Gastrocnemius medialis (tissue), 4 donors: ENCODE results near the gene ERC1.

Experiments
- POLR2A ChIP-seq, 2 donors: fragments of 450-650 bp; IDR thresholded peaks; one replicate each; pipeline ENCODE4 v1.6.1; 2017; ENCODE audit warnings: antibody characterized with exemption in 2 of 2, mild to moderate bottlenecking in 2 of 2, moderate library complexity in 2 of 2
- TF ChIP-seq, protein P1 (sequence below), 5 experiments: fragments of 450-650 bp in 3 of 5; fragments of 200-600 bp in 2 of 5; sonication (generic) in 2 of 5; IDR thresholded peaks in 4 of 5; conservative IDR thresholded peaks in 1 of 5; 1 replicate in 4 of 5; 2 replicates in 1 of 5; pipeline ENCODE4 v1.5.1; 2016 to 2019; ENCODE audit warnings: antibody characterized with exemption in 5 of 5, mild to moderate bottlenecking in 3 of 5, moderate library complexity in 3 of 5

DNA sequence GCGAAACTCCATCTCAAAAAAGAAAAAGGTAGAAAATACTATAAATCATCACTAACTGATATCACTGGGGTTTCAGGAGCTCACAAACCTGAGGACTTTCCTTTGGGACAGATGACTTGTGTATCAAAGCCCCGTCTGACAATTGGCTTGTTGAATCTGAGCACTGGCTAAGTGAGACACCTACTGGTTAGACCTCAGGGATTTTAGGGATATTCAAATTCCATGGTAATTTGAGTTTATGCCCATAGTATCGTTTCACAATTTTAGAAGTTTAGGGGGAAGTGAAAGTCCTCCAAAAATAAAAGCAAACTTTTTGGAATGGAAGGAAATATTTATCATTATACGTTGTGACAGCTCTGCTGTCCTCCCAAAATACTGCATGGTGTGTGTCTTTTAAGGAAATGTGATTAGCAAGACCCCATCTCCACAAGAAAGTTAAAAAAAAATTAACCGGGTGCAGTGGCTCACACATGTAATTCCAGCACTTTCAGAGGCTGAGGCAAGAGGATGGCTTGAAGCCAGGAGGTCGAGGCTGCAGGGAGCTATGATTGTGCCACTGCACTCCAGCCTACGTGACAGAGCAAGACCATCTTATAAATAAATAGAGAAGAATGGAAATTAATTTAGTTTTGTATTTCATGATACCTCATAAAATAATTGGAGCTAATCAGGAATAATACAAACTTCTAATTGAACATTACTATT, 554.1 kb downstream of the ERC1 start:
- TF ChIP-seq, protein P1, sequence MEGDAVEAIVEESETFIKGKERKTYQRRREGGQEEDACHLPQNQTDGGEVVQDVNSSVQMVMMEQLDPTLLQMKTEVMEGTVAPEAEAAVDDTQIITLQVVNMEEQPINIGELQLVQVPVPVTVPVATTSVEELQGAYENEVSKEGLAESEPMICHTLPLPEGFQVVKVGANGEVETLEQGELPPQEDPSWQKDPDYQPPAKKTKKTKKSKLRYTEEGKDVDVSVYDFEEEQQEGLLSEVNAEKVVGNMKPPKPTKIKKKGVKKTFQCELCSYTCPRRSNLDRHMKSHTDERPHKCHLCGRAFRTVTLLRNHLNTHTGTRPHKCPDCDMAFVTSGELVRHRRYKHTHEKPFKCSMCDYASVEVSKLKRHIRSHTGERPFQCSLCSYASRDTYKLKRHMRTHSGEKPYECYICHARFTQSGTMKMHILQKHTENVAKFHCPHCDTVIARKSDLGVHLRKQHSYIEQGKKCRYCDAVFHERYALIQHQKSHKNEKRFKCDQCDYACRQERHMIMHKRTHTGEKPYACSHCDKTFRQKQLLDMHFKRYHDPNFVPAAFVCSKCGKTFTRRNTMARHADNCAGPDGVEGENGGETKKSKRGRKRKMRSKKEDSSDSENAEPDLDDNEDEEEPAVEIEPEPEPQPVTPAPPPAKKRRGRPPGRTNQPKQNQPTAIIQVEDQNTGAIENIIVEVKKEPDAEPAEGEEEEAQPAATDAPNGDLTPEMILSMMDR (IDR thresholded peaks at IDR 0.05 in 4 of 5, conservative IDR thresholded peaks at IDR 0.05 in 1 of 5): no peak
- TF ChIP-seq POLR2A (IDR thresholded peaks at IDR 0.05): no peak
